CD4-positive, CD25-positive, alpha-beta regulatory T cell (primary cell): ENCODE data around the gene CLEC4D. TPM values are rescaled to one million over a fixed set of nuclear protein-coding genes. Genes with fewer than 3 reads are reported as not detected.

Source experiments
- ATAC-seq, 2 donors: fragments of 150-1000 bp; cut with Tn5 transposase; one replicate each; pipeline ENCODE4 v1.10.0; 2021; ENCODE audit warnings: low read depth in 2 of 2, moderate number of reproducible peaks in 2 of 2, moderate library complexity in 1 of 2
- DNase-seq, 3 donors: peaks; one replicate each; pipeline versions ENCODE4 v3.0.0 to v3.0.0-alpha.2; 2012 to 2022; ENCODE audit warnings: mixed read lengths in 1 of 3
- H3K27ac ChIP-seq: one replicate; pipeline ENCODE4 v1.7.0; 2013; ENCODE audit warnings: mild to moderate bottlenecking, low read length; ENCODE audit not compliant: insufficient read depth, poor library complexity, severe bottlenecking
- H3K27me3 ChIP-seq: one replicate; pipeline ENCODE4 v1.7.0; 2013; ENCODE audit warnings: low read length; ENCODE audit not compliant: control insufficient read depth, insufficient read depth
- H3K36me3 ChIP-seq: one replicate; pipeline ENCODE4 v1.7.0; 2013; ENCODE audit warnings: mild to moderate bottlenecking, low read length, moderate library complexity; ENCODE audit not compliant: control insufficient read depth, insufficient read depth
- H3K4me1 ChIP-seq: 2 replicates; pipeline ENCODE4 v1.7.0; 2013; ENCODE audit warnings: mild to moderate bottlenecking, low read length; ENCODE audit not compliant: insufficient read depth, control insufficient read depth, poor library complexity, severe bottlenecking
- H3K4me3 ChIP-seq: one replicate; pipeline ENCODE4 v1.7.0; 2013; ENCODE audit warnings: low read depth, mild to moderate bottlenecking, low read length, moderate library complexity
- H3K9me3 ChIP-seq, 2 experiments: 1 replicate in 1 of 2; 2 replicates in 1 of 2; pipeline ENCODE4 v1.7.0; 2013; ENCODE audit warnings: low read length in 2 of 2, mild to moderate bottlenecking in 1 of 2, moderate library complexity in 1 of 2; ENCODE audit not compliant: control insufficient read depth in 2 of 2
- H3K27ac Mint-ChIP-seq, 3 donors: one replicate each; pipeline ENCODE4 v1.8.0; 2020 to 2022; ENCODE audit warnings: mild to moderate bottlenecking in 3 of 3, mixed read lengths in 3 of 3, moderate library complexity in 2 of 3
- H3K27me3 Mint-ChIP-seq: one replicate; pipeline ENCODE4 v1.8.0; 2022; ENCODE audit warnings: mild to moderate bottlenecking, mixed read lengths
- H3K36me3 Mint-ChIP-seq: one replicate; pipeline ENCODE4 v1.8.0; 2020; ENCODE audit warnings: mixed read lengths
- H3K4me1 Mint-ChIP-seq, 4 donors: one replicate each; pipeline ENCODE4 v1.8.0; 2020 to 2022; ENCODE audit warnings: mixed read lengths in 4 of 4, mild to moderate bottlenecking in 1 of 4
- H3K4me3 Mint-ChIP-seq, 4 donors: one replicate each; pipeline ENCODE4 v1.8.0; 2020 to 2022; ENCODE audit warnings: mild to moderate bottlenecking in 4 of 4, mixed read lengths in 4 of 4, moderate library complexity in 3 of 4
- H3K9me3 Mint-ChIP-seq, 7 donors: one replicate each; pipeline ENCODE4 v1.8.0; 2020 to 2022; ENCODE audit warnings: mixed read lengths in 7 of 7, mild to moderate bottlenecking in 3 of 7, moderate library complexity in 2 of 7
- polyA plus RNA-seq, 4 donors: library from polyadenylated mRNA; unstranded; fragments of 300-500 nt; fragmentation: Illumina TruSeq; gene quantifications; one replicate each; pipeline ENCODE4 v1.2.3, GENCODE V29; 2021
- total RNA-seq: library from RNA; stranded (reverse); gene quantifications from one replicate; pipeline ENCODE4 v1.2.3, GENCODE V29; 2022

Gene CLEC4D
- not detected for total RNA-seq
- polyA plus RNA-seq = not detected

DNA sequence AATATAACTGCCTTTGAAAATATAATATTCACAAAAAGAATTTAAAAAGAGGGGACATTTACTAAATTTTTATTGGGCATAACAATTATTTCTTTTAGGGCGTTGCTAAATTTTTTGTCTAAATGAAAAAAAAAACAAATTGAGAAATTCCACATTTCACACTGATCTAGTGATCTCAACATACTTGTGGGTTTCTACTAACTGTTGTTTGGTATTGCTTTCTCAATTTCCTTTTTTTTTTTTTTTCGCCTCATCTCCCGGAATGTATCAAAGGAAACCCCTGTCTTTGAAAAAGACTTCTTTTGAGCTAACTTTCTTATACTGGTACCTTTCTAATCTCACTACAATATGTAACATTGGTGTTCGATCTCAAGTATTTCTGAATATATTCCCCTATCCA is at the start of gene CLEC4D:
Gene CLEC4D, plus strand, starts transcription at position 248 of the 400 bp plus-strand sequence. CDS start 230 bp downstream, outside the sequence.
- Histone ChIP-seq H3K27me3 (peaks cover 5% of the 10 kb centered on the region), H3K4me3 (no peak within 1 kb of the TSS), H3K9me3 (no peaks in the 10 kb centered on the region), H3K36me3 (no peaks in the 10 kb centered on the region), H3K27ac (no peak within 1 kb of the TSS), H3K4me1 (no peaks in the 10 kb centered on the region)
- H3K9me3 Mint-ChIP-seq = no peaks in the 10 kb centered on the region
- no peaks in the 10 kb centered on the region for H3K36me3 Mint-ChIP-seq
- H3K4me3 Mint-ChIP-seq = no peak within 1 kb of the TSS
- no peak within 1 kb of the TSS for H3K27ac Mint-ChIP-seq
- ATAC-seq (no peak), DNase-seq (no peak)
- H3K27me3 Mint-ChIP-seq = peaks cover 28% of the 10 kb centered on the region
- no peaks in the 10 kb centered on the region for H3K4me1 Mint-ChIP-seq

DNA sequence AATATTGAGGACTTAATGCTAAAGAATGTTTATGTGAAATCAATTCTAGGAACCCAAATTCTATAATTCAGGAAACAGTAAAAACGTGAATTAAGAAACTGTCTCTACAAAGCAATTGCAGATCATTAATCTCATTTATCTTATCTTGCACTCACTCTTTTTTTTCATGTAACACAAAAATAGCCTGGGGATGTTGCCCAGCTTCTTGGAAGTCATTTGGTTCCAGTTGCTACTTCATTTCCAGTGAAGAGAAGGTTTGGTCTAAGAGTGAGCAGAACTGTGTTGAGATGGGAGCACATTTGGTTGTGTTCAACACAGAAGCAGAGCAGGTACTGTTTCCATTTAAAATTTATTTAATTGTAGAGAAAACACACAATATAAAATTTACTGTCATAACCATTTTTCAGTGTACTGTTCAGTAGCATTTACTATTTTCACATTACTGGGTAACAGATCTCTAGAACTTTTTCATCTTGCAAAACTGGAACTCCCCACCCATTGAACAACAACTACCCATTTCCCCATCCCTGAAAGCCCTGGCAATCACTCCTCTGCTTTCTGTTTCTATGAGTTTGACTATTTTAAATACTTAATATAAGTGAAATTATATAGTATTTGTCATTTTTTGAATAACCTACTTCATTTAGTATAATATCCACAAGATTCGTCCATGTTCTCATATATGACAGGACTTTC is 47.9 kb upstream of the CLEC4D start:
- Mint-ChIP-seq H3K27ac (no peak overlapping the region), H3K27me3 (peaks cover 14% of the 10 kb centered on the region), H3K9me3 (peaks cover 0 to 4% (median 1%) of the 10 kb centered on the region in 7 donors), H3K36me3 (no peaks in the 10 kb centered on the region), H3K4me1 (no peaks in the 10 kb centered on the region), H3K4me3 (no peak overlapping the region)
- Histone ChIP-seq H3K4me3 (no peak overlapping the region), H3K4me1 (no peaks in the 10 kb centered on the region), H3K27ac (no peak overlapping the region), H3K9me3 (peaks cover 0 to 8% of the 10 kb centered on the region in 2 experiments), H3K27me3 (peaks cover 2% of the 10 kb centered on the region), H3K36me3 (no peaks in the 10 kb centered on the region)
- peak in 1 of 3 donors; percentile 26 for DNase-seq
- ATAC-seq = no peak

DNA sequence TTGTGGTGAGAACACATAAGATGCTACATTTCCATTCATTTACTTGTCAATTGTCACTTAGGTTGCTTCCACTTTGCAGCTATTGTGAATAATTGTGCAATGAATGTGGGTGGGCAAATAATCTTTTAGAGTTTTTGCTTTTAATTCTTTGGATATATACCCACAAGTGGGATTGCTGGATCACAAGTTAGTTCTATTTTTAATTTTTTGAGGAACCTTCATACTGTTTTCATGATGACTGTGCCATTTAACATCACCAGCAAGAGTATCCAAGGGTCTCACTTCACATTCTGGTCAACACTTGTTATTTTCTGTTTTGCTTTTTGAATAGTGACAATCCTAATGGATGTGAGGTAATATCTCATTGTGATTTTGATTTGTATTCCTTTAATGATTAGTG is 47.1 kb upstream of the CLEC4D start:
- DNase-seq = no peak
- peaks cover 2% of the 10 kb centered on the region for H3K27me3 ChIP-seq
- no peaks in the 10 kb centered on the region for H3K36me3 ChIP-seq
- no peak for ATAC-seq
- H3K9me3 Mint-ChIP-seq = peaks cover 0 to 4% (median 1%) of the 10 kb centered on the region in 7 donors
- peaks cover 0 to 8% of the 10 kb centered on the region in 2 experiments for H3K9me3 ChIP-seq
- no peaks in the 10 kb centered on the region for H3K4me1 ChIP-seq
- H3K27ac ChIP-seq = no peak overlapping the region
- H3K27me3 Mint-ChIP-seq = peaks cover 14% of the 10 kb centered on the region
- no peaks in the 10 kb centered on the region for H3K36me3 Mint-ChIP-seq
- no peaks in the 10 kb centered on the region for H3K4me1 Mint-ChIP-seq
- no peak overlapping the region for H3K4me3 ChIP-seq
- no peak overlapping the region for H3K27ac Mint-ChIP-seq
- no peak overlapping the region for H3K4me3 Mint-ChIP-seq

DNA sequence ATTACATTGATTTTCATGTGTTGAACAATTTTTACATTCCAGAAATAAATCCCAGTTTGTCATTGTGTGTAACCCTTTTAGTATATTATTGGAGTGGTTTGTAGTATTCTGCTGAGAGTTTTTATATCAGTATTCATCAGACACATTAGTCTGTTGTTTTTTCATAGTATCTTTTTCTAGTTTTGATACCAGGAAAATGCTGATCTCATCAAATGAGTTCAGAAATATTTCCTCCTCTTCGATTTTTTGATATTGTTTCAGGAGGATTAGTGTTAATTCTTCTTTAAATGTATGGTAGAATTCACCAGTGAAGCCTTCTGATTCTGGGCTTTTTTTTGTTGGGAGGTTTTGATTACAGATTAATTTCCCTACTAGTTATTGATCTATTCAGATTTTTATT is 42.2 kb upstream of the CLEC4D start:
- Histone ChIP-seq H3K27ac (no peak overlapping the region), H3K36me3 (no peaks in the 10 kb centered on the region), H3K27me3 (peaks cover 6% of the 10 kb centered on the region), H3K4me1 (no peaks in the 10 kb centered on the region), H3K9me3 (peaks cover 0 to 8% of the 10 kb centered on the region in 2 experiments), H3K4me3 (no peak overlapping the region)
- ATAC-seq (no peak), DNase-seq (no peak)
- Mint-ChIP-seq H3K36me3 (no peaks in the 10 kb centered on the region), H3K4me3 (no peak overlapping the region), H3K4me1 (no peaks in the 10 kb centered on the region), H3K9me3 (peaks cover 0 to 8% (median 1%) of the 10 kb centered on the region in 7 donors), H3K27me3 (peaks cover 24% of the 10 kb centered on the region), H3K27ac (no peak overlapping the region)

DNA sequence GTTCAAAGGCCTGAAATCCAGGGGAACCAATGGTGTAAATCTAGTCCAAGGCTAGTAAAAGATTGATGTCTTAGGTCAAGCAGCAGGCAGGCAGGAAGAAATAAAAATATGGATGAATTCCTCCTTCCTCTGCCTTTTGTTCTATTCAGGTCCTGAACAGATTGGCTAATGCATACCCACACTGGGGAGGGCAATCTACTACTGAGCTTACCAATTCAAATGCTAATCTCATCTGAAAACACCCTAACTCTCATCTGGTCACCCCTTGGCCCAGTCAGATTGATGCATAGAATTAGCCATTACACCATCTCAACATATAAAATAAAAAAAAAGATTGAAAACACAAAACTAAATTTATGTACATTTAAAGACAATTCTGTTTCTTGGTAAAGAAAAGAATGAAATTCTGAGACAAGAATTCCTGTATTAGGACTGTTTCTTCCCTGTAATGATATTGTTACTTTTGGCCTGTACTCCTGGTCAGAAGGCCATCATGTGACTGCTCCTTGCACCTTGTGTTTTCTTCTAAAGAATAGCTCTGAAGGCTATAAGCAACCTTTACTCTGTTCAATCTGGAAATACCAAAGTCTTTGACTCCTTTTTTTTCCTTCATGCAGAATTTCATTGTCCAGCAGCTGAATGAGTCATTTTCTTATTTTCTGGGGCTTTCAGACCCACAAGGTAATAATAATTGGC is 37.6 kb upstream of the CLEC4D start:
- H3K9me3 ChIP-seq = no peaks in the 10 kb centered on the region
- H3K36me3 Mint-ChIP-seq = no peaks in the 10 kb centered on the region
- H3K27ac ChIP-seq = no peak overlapping the region
- H3K4me3 ChIP-seq = no peak overlapping the region
- peaks cover 0 to 4% (median 0%) of the 10 kb centered on the region in 7 donors for H3K9me3 Mint-ChIP-seq
- H3K4me3 Mint-ChIP-seq = no peak overlapping the region
- no peak for ATAC-seq
- no peaks in the 10 kb centered on the region for H3K4me1 ChIP-seq
- no peak overlapping the region for H3K27ac Mint-ChIP-seq
- no peaks in the 10 kb centered on the region for H3K4me1 Mint-ChIP-seq
- peaks cover 34% of the 10 kb centered on the region for H3K27me3 Mint-ChIP-seq
- DNase-seq = no peak
- no peaks in the 10 kb centered on the region for H3K36me3 ChIP-seq
- H3K27me3 ChIP-seq = peaks cover 8% of the 10 kb centered on the region

DNA sequence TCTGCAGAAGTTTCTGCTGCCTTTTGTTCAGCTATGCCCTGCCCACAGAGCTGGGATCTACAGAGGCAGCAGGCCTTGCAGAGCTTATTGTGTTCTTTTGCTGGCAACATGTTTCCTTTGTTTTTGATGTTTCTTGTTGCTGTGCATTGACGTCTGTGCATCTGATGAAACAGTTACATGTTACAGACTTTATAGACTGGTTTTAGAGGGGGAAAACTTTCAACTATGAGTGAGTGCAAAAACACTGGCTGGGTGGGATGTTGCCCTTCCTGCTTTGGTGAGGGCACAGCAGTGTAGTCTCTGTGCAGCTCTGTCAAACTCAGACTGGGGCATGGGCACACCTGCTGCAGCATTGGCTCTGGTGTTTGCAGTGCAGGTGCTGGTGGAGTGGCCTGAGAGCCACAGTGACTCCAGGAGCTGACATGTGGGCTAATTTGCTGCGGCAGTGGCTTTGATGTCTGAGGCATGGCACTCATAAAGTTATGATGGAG is 30.7 kb upstream of the CLEC4D start:
- H3K4me3 Mint-ChIP-seq = no peak overlapping the region
- H3K4me1 ChIP-seq = no peaks in the 10 kb centered on the region
- ATAC-seq (no peak), DNase-seq (no peak)
- H3K27ac ChIP-seq = no peak overlapping the region
- no peak overlapping the region for H3K4me3 ChIP-seq
- no peaks in the 10 kb centered on the region for H3K36me3 Mint-ChIP-seq
- peaks cover 0 to 4% (median 0%) of the 10 kb centered on the region in 4 donors for H3K4me1 Mint-ChIP-seq
- no peaks in the 10 kb centered on the region for H3K9me3 ChIP-seq
- no peaks in the 10 kb centered on the region for H3K36me3 ChIP-seq
- no peak overlapping the region for H3K27ac Mint-ChIP-seq
- H3K27me3 Mint-ChIP-seq = peaks cover 27% of the 10 kb centered on the region
- H3K9me3 Mint-ChIP-seq = peaks cover 0 to 1% (median 0%) of the 10 kb centered on the region in 7 donors
- no peaks in the 10 kb centered on the region for H3K27me3 ChIP-seq

DNA sequence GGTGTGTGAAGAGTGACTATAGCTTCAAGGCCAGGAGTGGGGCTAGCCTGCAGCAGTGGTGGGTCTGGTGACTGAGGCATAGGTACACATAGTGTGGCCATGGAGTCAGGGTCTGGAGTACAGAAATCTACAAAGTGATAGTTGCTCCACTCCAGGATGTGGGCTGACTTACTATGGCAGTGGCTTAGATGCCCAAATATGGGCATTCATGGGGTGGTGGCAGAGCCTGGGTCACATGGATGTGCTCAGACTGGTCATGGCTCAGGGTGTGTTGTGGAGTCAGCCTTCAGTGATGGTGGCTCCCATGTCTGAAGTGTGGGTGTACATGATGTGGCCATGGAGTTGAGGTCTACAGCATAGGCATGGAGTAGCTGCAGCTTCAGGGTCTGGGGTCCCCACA is 30.2 kb upstream of the CLEC4D start:
- H3K36me3 Mint-ChIP-seq = no peaks in the 10 kb centered on the region
- peaks cover 22% of the 10 kb centered on the region for H3K27me3 Mint-ChIP-seq
- H3K27ac Mint-ChIP-seq = no peak overlapping the region
- peaks cover 0 to 1% (median 0%) of the 10 kb centered on the region in 7 donors for H3K9me3 Mint-ChIP-seq
- Histone ChIP-seq H3K4me3 (no peak overlapping the region), H3K4me1 (no peaks in the 10 kb centered on the region), H3K9me3 (no peaks in the 10 kb centered on the region), H3K36me3 (no peaks in the 10 kb centered on the region), H3K27ac (no peak overlapping the region), H3K27me3 (no peaks in the 10 kb centered on the region)
- ATAC-seq = peak in 1 of 2 donors; percentile 40
- H3K4me1 Mint-ChIP-seq = peaks cover 0 to 4% (median 0%) of the 10 kb centered on the region in 4 donors
- no peak overlapping the region for H3K4me3 Mint-ChIP-seq
- peak in 1 of 3 donors; percentile 31 for DNase-seq
